SW 1271 (cell line): ENCODE data around the gene TVP23B.
"Not testable (repeated sequence)": the region's sequence is repeated elsewhere in the genome, so short reads cannot be mapped to it uniquely, and the experiment has no call there.

Source experiments
- DNase-seq, 2 experiments: peaks; one replicate each; lab custom pipeline; 2025; lab: John Stamatoyannopoulos, UW

Gene TVP23B

GRCh38 chr17:18791402-18791801 lies 10.4 kb downstream of the TVP23B start:
- not testable (repeated sequence) for DNase-seq

- not testable (repeated sequence) for DNase-seq
Observed at GRCh38 chr17:18794841-18795240, 13.9 kb downstream of the TVP23B start.

GRCh38 chr17:18796887-18797286 lies 15.9 kb downstream of the TVP23B start:
- not testable (repeated sequence) for DNase-seq

GRCh38 chr17:18803458-18804245 lies 22.7 kb downstream of the TVP23B start:
- DNase-seq, result not testable (repeated sequence)

GRCh38 chr17:18815924-18816323 lies 34.9 kb downstream of the TVP23B start:
- DNase-seq, result not testable (repeated sequence)

GRCh38 chr17:18816489-18817371 lies 35.7 kb downstream of the TVP23B start:
- peak; percentile 45 to 74 for DNase-seq

GRCh38 chr17:18821430-18821829 lies 40.4 kb downstream of the TVP23B start:
- not testable (repeated sequence) for DNase-seq

GRCh38 chr17:18827613-18828012 lies 46.6 kb downstream of the TVP23B start:
- not testable (repeated sequence) for DNase-seq

- DNase-seq, result no peak
Observed at GRCh38 chr17:18848501-18848900, 67.5 kb downstream of the TVP23B start.

- DNase-seq, result no peak
Observed at GRCh38 chr17:18850679-18851078, 69.7 kb downstream of the TVP23B start.

- DNase-seq, result no peak
Observed at GRCh38 chr17:18851201-18851600, 70.2 kb downstream of the TVP23B start.

- DNase-seq, result no peak
Observed at GRCh38 chr17:18854956-18855355, 74.0 kb downstream of the TVP23B start.

- DNase-seq, result peak; percentile 96 to 98
Observed at GRCh38 chr17:18855831-18856569, 75.0 kb downstream of the TVP23B start.
